GM12801 (cell line): ENCODE results near the gene DNAAF5.

Experiments
- CTCF ChIP-seq: IDR thresholded peaks from one replicate; pipeline ENCODE4 v1.5.1; 2011; ENCODE audit warnings: control low read depth; ENCODE audit not compliant: insufficient read length; ENCODE audit errors: extremely low read depth

DNAAF5 gene

GRCh38 chr7:684416-684815, 42.1 kb upstream of the DNAAF5 start:
- TF ChIP-seq CTCF = no peak

DNA sequence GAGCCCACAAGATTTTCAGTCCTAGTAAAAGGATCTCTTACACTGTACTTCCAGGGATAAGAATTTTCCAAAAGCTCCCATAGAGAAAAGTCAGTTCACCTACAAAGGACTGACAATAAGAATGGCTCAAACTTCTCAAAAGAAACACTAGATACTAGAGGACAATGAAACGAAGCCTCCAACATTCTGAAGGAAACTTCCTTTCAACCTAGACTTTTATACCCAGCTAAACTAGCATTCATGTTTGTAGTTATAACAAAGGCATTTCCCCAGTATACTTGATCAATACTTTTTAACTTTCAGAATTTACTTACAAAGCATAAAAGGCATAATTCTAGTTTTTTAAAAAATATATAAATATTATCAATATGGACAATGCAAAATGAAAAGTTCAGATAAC, 41.0 kb upstream of the DNAAF5 start:
- no peak for TF ChIP-seq CTCF

- no peak for TF ChIP-seq CTCF
Measured at GRCh38 chr7:690478-691360, 35.8 kb upstream of the DNAAF5 start.

GRCh38 chr7:691361-692045, 35.0 kb upstream of the DNAAF5 start:
- no peak for TF ChIP-seq CTCF

- TF ChIP-seq CTCF = no peak
Measured at GRCh38 chr7:693280-693679, 33.2 kb upstream of the DNAAF5 start.

DNA sequence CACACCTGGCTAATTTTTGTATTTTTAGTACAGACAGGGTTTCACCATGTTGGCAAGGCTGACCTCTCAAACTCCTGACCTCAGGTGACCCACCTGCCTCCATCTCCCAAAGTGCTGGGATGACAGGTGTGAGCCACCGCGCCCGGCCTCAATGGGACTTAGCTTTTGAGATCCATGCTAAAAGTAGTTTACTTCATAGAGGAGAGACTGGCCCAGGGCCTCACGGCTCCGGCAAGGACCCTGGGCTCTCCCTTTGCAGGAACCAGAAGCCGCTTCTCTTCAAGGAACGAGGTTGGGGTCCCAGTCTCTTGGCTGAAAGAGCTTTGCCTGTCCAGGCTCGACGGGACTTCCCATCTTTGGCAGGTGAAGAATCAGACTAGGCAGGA, 30.1 kb upstream of the DNAAF5 start:
- TF ChIP-seq CTCF = no peak

DNA sequence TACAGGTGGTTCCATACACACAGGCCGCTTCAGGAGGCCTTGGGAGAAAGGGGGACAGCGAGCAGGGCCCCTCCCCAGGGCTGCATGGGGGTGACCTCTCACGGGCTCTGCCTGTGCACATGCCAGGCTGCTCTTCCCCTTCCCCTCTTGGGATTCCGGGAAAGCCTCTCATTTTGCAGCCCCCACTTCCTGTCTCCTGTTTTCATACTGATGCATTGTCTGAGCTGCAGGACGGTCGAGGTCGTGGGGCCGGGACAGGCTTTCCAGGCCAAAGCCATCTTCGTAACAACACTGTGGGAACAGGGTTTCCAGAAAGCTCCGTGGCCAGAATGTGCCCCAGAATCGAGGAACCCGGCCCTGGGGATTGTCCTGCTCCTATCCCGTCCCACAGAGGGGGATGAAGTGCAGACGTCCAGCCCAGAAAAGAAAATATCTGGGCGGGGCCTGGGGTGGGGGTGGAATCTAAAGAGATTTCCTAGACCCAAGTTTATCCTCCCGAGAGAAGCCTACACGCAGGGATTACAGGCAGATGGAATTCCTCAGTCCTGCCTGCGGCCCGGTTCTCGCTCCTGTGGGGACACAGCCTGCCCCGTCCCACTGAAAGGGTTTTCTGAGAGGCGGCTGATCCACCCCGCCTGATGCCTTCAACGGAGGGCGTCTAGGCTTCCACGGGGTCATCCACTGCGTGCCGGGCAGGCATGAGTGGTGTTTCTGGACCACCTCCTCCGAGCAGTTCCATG, 29.5 kb upstream of the DNAAF5 start:
- no peak for TF ChIP-seq CTCF
